OCI-LY1 (cell line): ENCODE data around the gene FRMD5.

Source experiments
- H2AFZ ChIP-seq: fragments of 200-600 bp; sonication (generic), shearing (Covaris generic); 2 replicates; pipeline ENCODE4 v1.6.0; 2014; ENCODE audit warnings: antibody characterized with exemption, mild to moderate bottlenecking, low read length
- H3F3A ChIP-seq: fragments of 200-600 bp; sonication (generic), shearing (Covaris generic); 2 replicates; pipeline ENCODE4 v1.6.0; 2014; ENCODE audit warnings: mild to moderate bottlenecking, antibody characterized with exemption, low read length, moderate library complexity; ENCODE audit not compliant: insufficient read depth
- H3K27ac ChIP-seq: fragments of 200-600 bp; sonication (generic); 2 replicates; pipeline ENCODE4 v1.5.1; 2014; ENCODE audit warnings: low read length, mixed run types, mild to moderate bottlenecking, low read depth; ENCODE audit not compliant: poor library complexity, severe bottlenecking
- H3K27me3 ChIP-seq: fragments of 200-600 bp; sonication (generic); 2 replicates; pipeline ENCODE4 v1.6.0; 2014; ENCODE audit warnings: antibody characterized with exemption, mild to moderate bottlenecking, low read length, moderate library complexity; ENCODE audit not compliant: insufficient read depth
- H3K36me3 ChIP-seq: fragments of 200-600 bp; sonication (generic); 2 replicates; pipeline ENCODE4 v1.6.1; 2014; ENCODE audit warnings: mild to moderate bottlenecking, antibody characterized with exemption, low read length, moderate library complexity, mixed read lengths; ENCODE audit not compliant: insufficient read depth
- H3K4me1 ChIP-seq: fragments of 200-600 bp; sonication (generic); 2 replicates; pipeline ENCODE4 v1.5.1; 2014; ENCODE audit warnings: mild to moderate bottlenecking, low read length, moderate library complexity; ENCODE audit not compliant: insufficient read depth, severe bottlenecking
- H3K4me2 ChIP-seq: fragments of 200-600 bp; sonication (generic), shearing (Covaris generic); 2 replicates; pipeline ENCODE4 v1.6.1; 2014; ENCODE audit warnings: low read length
- H3K4me3 ChIP-seq: fragments of 200-600 bp; sonication (generic); 2 replicates; pipeline ENCODE4 v1.5.1; 2014; ENCODE audit warnings: low read length, low read depth, mild to moderate bottlenecking, mixed read lengths; ENCODE audit not compliant: poor library complexity, severe bottlenecking
- H3K79me2 ChIP-seq: fragments of 200-600 bp; shearing (Covaris generic); 2 replicates; pipeline ENCODE4 v1.6.1; 2016; ENCODE audit warnings: mixed run types, low read length, mixed read lengths; ENCODE audit not compliant: insufficient read depth
- H3K9ac ChIP-seq: fragments of 200-600 bp; sonication (generic), shearing (Covaris generic); 2 replicates; pipeline ENCODE4 v1.6.1; 2014; ENCODE audit warnings: mild to moderate bottlenecking, low read length, mixed read lengths
- H3K9me2 ChIP-seq: fragments of 200-600 bp; sonication (generic), shearing (Covaris generic); 2 replicates; pipeline ENCODE4 v1.6.1; 2014; ENCODE audit warnings: low read depth, mild to moderate bottlenecking, low read length, mixed read lengths
- H3K9me3 ChIP-seq: fragments of 200-600 bp; shearing (Covaris generic); 2 replicates; pipeline ENCODE4 v1.6.1; 2014; ENCODE audit warnings: low read length, mixed read lengths
- H4K20me1 ChIP-seq: fragments of 200-600 bp; sonication (generic), shearing (Covaris generic); 2 replicates; pipeline ENCODE4 v1.6.0; 2016; ENCODE audit warnings: mild to moderate bottlenecking, low read length; ENCODE audit not compliant: insufficient read depth
- CTCF ChIP-seq: fragments of 200-600 bp; sonication (generic), shearing (Covaris generic); IDR thresholded peaks from 2 replicates; pipeline ENCODE4 v1.5.1; 2017; ENCODE audit warnings: mild to moderate bottlenecking, antibody characterized with exemption, low read length, moderate library complexity, mixed read lengths
- EZH2 ChIP-seq: fragments of 200-600 bp; sonication (generic), shearing (Covaris generic); IDR thresholded peaks from 2 replicates; pipeline ENCODE4 v1.8.0; 2017; ENCODE audit warnings: borderline replicate concordance, mixed run types, mild to moderate bottlenecking, antibody characterized with exemption, low read length, moderate library complexity, mixed read lengths

Gene FRMD5

GRCh38 chr15:44222478-44222877 is 27.4 kb upstream of the FRMD5 start:
- Histone ChIP-seq H3K79me2 (no peaks in the 10 kb centered on the region), H3F3A (no peaks in the 10 kb centered on the region), H3K36me3 (no peaks in the 10 kb centered on the region), H3K27ac (no peak overlapping the region), H4K20me1 (no peaks in the 10 kb centered on the region), H3K9ac (no peak overlapping the region), H3K9me3 (no peaks in the 10 kb centered on the region), H3K9me2 (no peaks in the 10 kb centered on the region), H2AFZ (no peak overlapping the region), H3K4me1 (no peaks in the 10 kb centered on the region), H3K4me2 (no peak overlapping the region), H3K4me3 (no peak overlapping the region), H3K27me3 (no peaks in the 10 kb centered on the region)
- no peak for TF ChIP-seq CTCF
- no peak for TF ChIP-seq EZH2

- no peak for TF ChIP-seq CTCF
- TF ChIP-seq EZH2, result no peak
- Histone ChIP-seq H3K9ac (no peak overlapping the region), H3K4me3 (no peak overlapping the region), H3K27ac (no peak overlapping the region), H4K20me1 (no peaks in the 10 kb centered on the region), H3K36me3 (no peaks in the 10 kb centered on the region), H3K79me2 (no peaks in the 10 kb centered on the region), H3K4me1 (no peaks in the 10 kb centered on the region), H3K27me3 (no peaks in the 10 kb centered on the region), H3K9me3 (no peaks in the 10 kb centered on the region), H3F3A (no peaks in the 10 kb centered on the region), H2AFZ (no peak overlapping the region), H3K9me2 (no peaks in the 10 kb centered on the region), H3K4me2 (no peak overlapping the region)
These were observed 24.0 kb upstream of the FRMD5 start for GRCh38 chr15:44219073-44219472.

- H2AFZ ChIP-seq, result no peak overlapping the region
These were observed 21.9 kb upstream of the FRMD5 start for GRCh38 chr15:44216958-44217357.

More at GRCh38 chr15:44216958-44217357, 21.9 kb upstream of the FRMD5 start:
- no peak for TF ChIP-seq CTCF
- TF ChIP-seq EZH2, result no peak
- H3K36me3 ChIP-seq, result no peaks in the 10 kb centered on the region
- no peaks in the 10 kb centered on the region for H3K4me1 ChIP-seq
- no peak overlapping the region for H3K4me3 ChIP-seq
- no peak overlapping the region for H3K27ac ChIP-seq
- H3K79me2 ChIP-seq, result no peaks in the 10 kb centered on the region
- H3K9ac ChIP-seq, result no peak overlapping the region
- no peaks in the 10 kb centered on the region for H4K20me1 ChIP-seq
- H3K9me3 ChIP-seq, result no peaks in the 10 kb centered on the region
- H3K27me3 ChIP-seq, result no peaks in the 10 kb centered on the region
- no peaks in the 10 kb centered on the region for H3F3A ChIP-seq
- H3K9me2 ChIP-seq, result no peaks in the 10 kb centered on the region
- H3K4me2 ChIP-seq, result no peak overlapping the region
